ENCODE results near the gene CHRNA10.

Gene CHRNA10

DNA sequence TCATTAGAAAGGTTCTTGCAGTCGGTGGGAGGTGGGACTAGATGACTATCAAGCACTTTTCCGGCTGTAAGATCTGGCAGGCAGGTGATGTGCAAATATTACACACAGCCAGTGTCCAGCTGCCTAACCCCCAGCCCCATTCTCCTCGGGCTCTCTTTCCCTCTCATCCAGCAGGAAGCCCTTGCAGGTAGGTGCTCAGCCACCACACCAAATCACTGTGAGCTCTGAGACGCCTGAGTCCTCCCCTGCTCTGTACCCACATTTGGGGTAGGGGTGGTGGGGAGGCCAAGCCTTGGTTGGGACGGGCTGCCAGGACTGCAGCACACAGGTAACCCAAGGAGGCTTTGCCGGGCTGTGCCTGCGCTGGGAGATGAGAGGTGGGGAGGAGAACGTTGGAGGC, 30.0 kb downstream of the CHRNA10 start:
- H3K4me3 ChIP-seq (ENCODE audit: low read depth, low read length) = no peak overlapping the region

DNA sequence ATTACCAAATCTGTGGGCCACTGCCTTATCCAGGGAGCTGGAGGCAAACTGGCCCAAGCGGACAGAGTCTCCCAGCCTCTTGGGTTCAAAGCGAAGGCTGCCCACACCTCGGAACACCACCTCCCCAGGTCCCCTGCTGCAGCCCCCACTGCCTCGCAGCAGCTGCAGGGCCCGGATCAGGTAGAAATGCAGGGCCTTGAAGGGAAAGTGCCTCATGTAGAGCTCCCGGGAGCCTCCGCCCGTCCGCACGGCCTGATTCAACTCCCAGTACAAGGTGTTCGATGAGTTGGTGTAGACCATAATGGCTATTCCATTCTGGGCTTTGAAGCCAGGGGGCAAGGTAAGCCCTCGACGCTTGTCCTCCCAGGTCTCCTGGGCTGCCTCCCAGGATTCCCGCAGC, 31.3 kb downstream of the CHRNA10 start:
- TF ChIP-seq, protein P1, sequence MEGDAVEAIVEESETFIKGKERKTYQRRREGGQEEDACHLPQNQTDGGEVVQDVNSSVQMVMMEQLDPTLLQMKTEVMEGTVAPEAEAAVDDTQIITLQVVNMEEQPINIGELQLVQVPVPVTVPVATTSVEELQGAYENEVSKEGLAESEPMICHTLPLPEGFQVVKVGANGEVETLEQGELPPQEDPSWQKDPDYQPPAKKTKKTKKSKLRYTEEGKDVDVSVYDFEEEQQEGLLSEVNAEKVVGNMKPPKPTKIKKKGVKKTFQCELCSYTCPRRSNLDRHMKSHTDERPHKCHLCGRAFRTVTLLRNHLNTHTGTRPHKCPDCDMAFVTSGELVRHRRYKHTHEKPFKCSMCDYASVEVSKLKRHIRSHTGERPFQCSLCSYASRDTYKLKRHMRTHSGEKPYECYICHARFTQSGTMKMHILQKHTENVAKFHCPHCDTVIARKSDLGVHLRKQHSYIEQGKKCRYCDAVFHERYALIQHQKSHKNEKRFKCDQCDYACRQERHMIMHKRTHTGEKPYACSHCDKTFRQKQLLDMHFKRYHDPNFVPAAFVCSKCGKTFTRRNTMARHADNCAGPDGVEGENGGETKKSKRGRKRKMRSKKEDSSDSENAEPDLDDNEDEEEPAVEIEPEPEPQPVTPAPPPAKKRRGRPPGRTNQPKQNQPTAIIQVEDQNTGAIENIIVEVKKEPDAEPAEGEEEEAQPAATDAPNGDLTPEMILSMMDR (IDR thresholded peaks at IDR 0.05; ENCODE audit: borderline replicate concordance, insufficient read depth, low read depth, low read length) = no peak
- H3K4me3 ChIP-seq (ENCODE audit: low read depth, low read length) = no peak overlapping the region

More for the DNA sequence above, 30.0 kb downstream of the CHRNA10 start:
- TF ChIP-seq, protein P1 (IDR thresholded peaks at IDR 0.05; ENCODE audit: borderline replicate concordance, insufficient read depth, low read depth, low read length) = no peak

DNA sequence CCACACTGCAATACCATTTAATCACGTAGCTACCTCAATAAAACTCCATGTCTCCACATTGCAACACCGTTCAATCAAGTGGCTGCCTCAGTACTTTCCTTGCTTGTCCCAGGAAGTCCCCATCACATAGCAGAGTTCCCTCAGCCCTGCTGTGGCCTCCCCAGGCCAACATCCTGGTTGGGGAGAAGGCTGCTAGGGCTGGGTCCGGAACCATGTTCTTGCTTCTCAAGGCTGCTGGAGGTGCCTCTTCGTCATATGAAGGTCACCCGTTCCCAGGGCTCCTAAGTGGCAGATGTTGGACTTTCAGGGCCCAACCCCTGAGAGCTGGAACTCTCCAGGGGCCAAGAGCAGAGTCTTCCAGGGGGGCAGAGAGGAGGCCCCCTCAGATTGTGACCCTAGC, 32.7 kb downstream of the CHRNA10 start:
- no peak overlapping the region for H3K4me3 ChIP-seq (ENCODE audit: low read depth, low read length)
- TF ChIP-seq, protein P1 (IDR thresholded peaks at IDR 0.05; ENCODE audit: borderline replicate concordance, insufficient read depth, low read depth, low read length) = no peak

DNA sequence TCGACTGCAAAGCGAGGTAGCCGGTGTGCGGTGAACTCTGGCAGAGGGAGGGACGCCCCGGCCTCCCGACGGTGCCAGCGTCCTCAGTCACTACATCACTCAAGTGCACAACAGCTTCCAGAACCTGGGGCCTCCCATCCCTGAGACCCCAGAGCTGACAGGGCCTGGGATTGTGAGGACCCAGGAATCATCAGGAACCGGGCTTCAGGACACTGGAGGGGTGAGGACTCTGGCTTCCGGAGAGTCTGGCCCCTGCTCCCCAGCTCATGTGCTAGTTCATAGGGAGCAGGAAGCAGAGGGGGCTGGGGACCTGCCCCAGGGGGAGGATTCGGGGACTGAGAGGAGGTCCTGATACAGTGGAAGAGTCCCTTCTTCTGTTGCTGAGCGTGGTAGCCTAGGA, 34.0 kb downstream of the CHRNA10 start:
- TF ChIP-seq, protein P1 (IDR thresholded peaks at IDR 0.05; ENCODE audit: borderline replicate concordance, insufficient read depth, low read depth, low read length) = no peak
- H3K4me3 ChIP-seq (ENCODE audit: low read depth, low read length) = no peak overlapping the region

DNA sequence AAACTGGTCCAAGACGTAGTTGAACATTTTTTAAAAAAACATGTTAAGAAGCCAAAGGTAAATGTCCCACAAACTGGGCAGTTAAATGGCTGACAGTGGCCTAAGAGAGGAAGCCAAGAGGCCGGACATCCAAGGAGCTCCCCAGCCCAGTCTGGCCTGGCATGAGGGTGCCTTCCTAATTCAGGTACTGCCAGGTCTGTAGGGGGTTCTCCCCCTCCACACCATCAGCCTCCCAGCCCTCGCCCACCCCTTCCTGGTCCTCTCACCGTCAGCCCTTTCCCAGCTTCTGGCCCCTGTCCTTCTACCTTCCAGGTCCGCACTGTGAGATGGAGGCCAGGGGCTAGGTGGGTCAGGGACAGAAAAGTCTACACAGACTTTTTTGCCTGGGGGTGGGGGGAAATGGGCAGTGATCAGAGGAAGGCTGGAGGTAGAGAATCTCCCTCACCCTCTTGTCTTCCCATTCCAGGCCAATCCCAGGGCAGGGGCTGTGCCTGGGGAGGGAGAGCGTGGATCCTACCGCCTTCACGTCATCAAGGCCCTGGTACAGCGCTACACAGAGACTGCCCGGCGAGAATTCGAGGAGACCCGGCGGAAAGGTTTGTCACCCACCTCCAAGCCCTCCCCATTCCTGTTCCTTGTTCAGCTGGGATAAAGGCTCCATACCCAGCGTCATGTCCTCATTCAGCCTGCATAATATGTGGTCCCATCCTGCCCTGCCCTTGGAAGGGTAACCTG, 35.4 kb downstream of the CHRNA10 start:
- no peak overlapping the region for H3K4me3 ChIP-seq (ENCODE audit: low read depth, low read length)
- TF ChIP-seq, protein P1 (IDR thresholded peaks at IDR 0.05; ENCODE audit: borderline replicate concordance, insufficient read depth, low read depth, low read length) = no peak

DNA sequence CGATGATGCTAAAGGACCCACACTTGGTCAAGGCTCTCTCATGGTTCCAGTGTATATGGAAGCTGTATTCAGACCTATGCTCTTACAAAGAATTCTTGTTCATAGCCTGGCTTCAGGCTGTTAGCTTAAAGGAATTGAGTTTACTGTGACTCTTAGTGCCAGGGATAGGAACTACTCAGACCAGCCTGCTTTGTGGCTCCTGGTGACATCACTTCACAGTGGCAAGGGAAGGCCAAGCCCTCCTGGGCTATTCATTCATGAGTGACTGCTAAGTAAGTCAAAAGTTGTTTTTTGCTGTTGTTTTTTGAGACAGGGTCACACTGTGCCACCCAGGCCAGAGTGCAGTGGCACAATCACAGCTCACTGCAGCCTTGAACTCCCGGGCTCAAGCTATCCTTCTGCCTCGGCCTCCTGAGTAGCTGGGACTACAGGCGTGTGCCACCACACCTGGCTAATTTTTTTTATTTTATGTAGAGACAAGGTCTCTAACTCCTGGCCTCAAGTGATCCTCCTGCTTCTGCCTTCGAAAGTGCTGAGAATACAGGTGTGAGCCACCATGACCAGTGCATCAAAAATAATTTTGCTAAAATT, 39.0 kb downstream of the CHRNA10 start:
- TF ChIP-seq, protein P1 (IDR thresholded peaks at IDR 0.05; ENCODE audit: borderline replicate concordance, insufficient read depth, low read depth, low read length) = no peak
- H3K4me3 ChIP-seq (ENCODE audit: low read depth, low read length) = no peak overlapping the region

DNA sequence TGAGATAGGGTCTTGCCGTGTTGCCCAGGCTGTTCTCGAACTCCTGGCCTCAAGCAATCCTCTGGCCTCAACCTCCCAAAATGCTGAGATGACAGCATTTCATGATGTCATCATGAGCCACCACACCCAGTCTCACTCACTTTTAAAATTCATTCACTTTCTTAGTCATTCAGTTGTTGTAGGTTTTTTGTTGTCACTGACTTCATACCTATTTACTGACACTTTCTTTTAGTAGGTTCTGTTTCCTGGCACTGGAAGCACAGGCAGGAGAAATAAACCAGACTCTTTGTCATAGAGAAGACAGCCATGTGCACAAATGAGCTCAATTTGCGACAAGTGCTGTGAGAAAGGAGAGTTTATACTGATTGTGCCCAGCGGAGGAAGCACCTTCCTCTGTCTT, 39.9 kb downstream of the CHRNA10 start:
- TF ChIP-seq, protein P1 (IDR thresholded peaks at IDR 0.05; ENCODE audit: borderline replicate concordance, insufficient read depth, low read depth, low read length) = no peak
- H3K4me3 ChIP-seq (ENCODE audit: low read depth, low read length) = no peak overlapping the region
